HepG2 (cell line): ENCODE measurements around the gene TSPAN9. TPM values are rescaled to one million over a fixed set of nuclear protein-coding genes. Genes with fewer than 3 reads are reported as not detected.

Experiments used
- ATAC-seq: fragments of 200-7000 bp; cut with Tn5 transposase; 3 replicates; pipeline ENCODE4 v1.9.1; 2020; ENCODE audit warnings: mild to moderate bottlenecking, moderate library complexity
- BruUV-seq: library from RNA; stranded (reverse); fragments of 400-500 nt; replicated peaks from 2 replicates; lab custom pipeline; 2021; lab: Mats Ljungman, UMichigan
- CTCF ChIA-PET: fragments of 300-600 bp; formaldehyde crosslinking; extraction: SDS; loops from one replicate; lab custom pipeline; 2021; ENCODE audit warnings: low total read pairs, inconsistent platforms, low intra/inter-chr PET ratio; lab: Yijun Ruan, JAX
- POLR2A ChIA-PET: fragments of 350-600 bp; sonication (Branson Sonifier 250); formaldehyde crosslinking; loops from one replicate; lab custom pipeline; 2020; ENCODE audit warnings: antibody characterized with exemption, inconsistent platforms; lab: Yijun Ruan, JAX
- DNase-seq: peaks from one replicate; pipeline ENCODE4 v3.0.0-alpha.2; 2015; ENCODE audit warnings: low spot score
- FAIRE-seq: peaks from 3 replicates; lab custom pipeline; 2011; peaks lifted over from hg19 to GRCh38; lab: Jason Lieb, UNC
- H2AFZ ChIP-seq: one replicate; pipeline ENCODE4 v1.6.1; 2011; ENCODE audit warnings: low read length, inconsistent platforms
- H3K27ac ChIP-seq: fragments of 300-600 bp; 3 replicates; pipeline ENCODE4 v1.8.0; 2011; ENCODE audit warnings: mixed run types, mild to moderate bottlenecking, mixed read lengths, low read length, inconsistent platforms; ENCODE audit not compliant: insufficient read depth; ENCODE audit errors: extremely low read length
- H3K27me3 ChIP-seq, 2 experiments: fragments of 200-600 bp in 1 of 2; 2 replicates in 1 of 2; 3 replicates in 1 of 2; pipeline versions ENCODE4 v1.6.0 to v1.8.0; 2011; ENCODE audit warnings: low read length in 2 of 2, mild to moderate bottlenecking in 2 of 2, moderate library complexity in 2 of 2, inconsistent platforms in 1 of 2; ENCODE audit not compliant: insufficient read depth in 2 of 2, control insufficient read depth in 1 of 2
- H3K36me3 ChIP-seq, 2 experiments: fragments of 200-600 bp in 1 of 2; replicated peaks in 1 of 2; 2 replicates in 1 of 2; 3 replicates in 1 of 2; pipeline versions ENCODE4 v1.5.1 to v1.8.0; 2011; ENCODE audit warnings: low read length in 2 of 2, inconsistent platforms in 1 of 2; ENCODE audit not compliant: insufficient read depth in 2 of 2, control insufficient read depth in 1 of 2
- H3K4me1 ChIP-seq: 2 replicates; pipeline ENCODE4 v1.5.1; 2012; ENCODE audit warnings: low read length, inconsistent platforms; ENCODE audit not compliant: insufficient read depth
- H3K4me2 ChIP-seq: 2 replicates; pipeline ENCODE4 v1.6.0; 2011; ENCODE audit warnings: low read depth, low read length, inconsistent platforms
- H3K4me3 ChIP-seq, 3 experiments: fragments of 200-600 bp in 1 of 3; sonication (generic), shearing (Covaris generic) in 1 of 3; replicated peaks in 1 of 3; 2 replicates each; pipeline ENCODE4 v1.5.1; 2011 to 2016; ENCODE audit warnings: low read length in 3 of 3, inconsistent platforms in 2 of 3, low read depth in 2 of 3, mild to moderate bottlenecking in 2 of 3, control low read depth in 1 of 3, mixed read lengths in 1 of 3; ENCODE audit not compliant: insufficient read depth in 1 of 3
- H3K79me2 ChIP-seq: one replicate; pipeline ENCODE4 v1.6.1; 2011; ENCODE audit warnings: low read length, inconsistent platforms; ENCODE audit not compliant: insufficient read depth
- H3K9ac ChIP-seq: 2 replicates; pipeline ENCODE4 v1.6.0; 2011; ENCODE audit warnings: mild to moderate bottlenecking, low read depth, low read length, inconsistent platforms; ENCODE audit not compliant: insufficient read depth
- H3K9me3 ChIP-seq: 2 replicates; pipeline ENCODE4 v1.5.1; 2012; ENCODE audit warnings: mild to moderate bottlenecking, low read length
- H4K20me1 ChIP-seq: 2 replicates; pipeline ENCODE4 v1.6.0; 2011; ENCODE audit warnings: inconsistent platforms, mild to moderate bottlenecking, low read length, moderate library complexity; ENCODE audit not compliant: insufficient read depth
- AGO2 ChIP-seq: fragments of 200-400 bp; formaldehyde crosslinking; optimal IDR thresholded peaks from 2 replicates; pipeline ENCODE3; 2017; ENCODE audit warnings: mild to moderate bottlenecking, low read depth, low read length, moderate library complexity
- ESRRA ChIP-seq: sonication (generic); formaldehyde crosslinking; IDR thresholded peaks from 2 replicates; pipeline ENCODE4 v1.5.1; 2020; ENCODE audit warnings: mild to moderate bottlenecking, low read depth, missing genetic modification reagents
- JARID2 ChIP-seq: sonication (generic); formaldehyde crosslinking; IDR thresholded peaks from 2 replicates; pipeline ENCODE4 v1.8.1; 2023; ENCODE audit warnings: missing genetic modification reagents, inconsistent platforms; ENCODE audit not compliant: insufficient replicate concordance
- NR2F1 ChIP-seq, 2 experiments: fragments of 450-650 bp in 1 of 2; formaldehyde crosslinking in 1 of 2; IDR thresholded peaks; 2 replicates each; pipeline versions ENCODE4 v1.5.0 to v1.6.1; 2016 to 2020; ENCODE audit warnings: mild to moderate bottlenecking in 1 of 2, missing compliant biosample characterization in 1 of 2, missing genetic modification reagents in 1 of 2, moderate library complexity in 1 of 2
- POLR2G ChIP-seq: fragments of 200-400 bp; formaldehyde crosslinking; IDR thresholded peaks from 2 replicates; pipeline ENCODE4 v1.6.1; 2018; ENCODE audit warnings: mild to moderate bottlenecking, low read depth, low read length, moderate library complexity
- TAF1 ChIP-seq: sonication (generic); formaldehyde crosslinking; IDR thresholded peaks from 2 replicates; pipeline ENCODE4 v1.4.0; 2020; ENCODE audit warnings: missing genetic modification reagents
- TBX2 ChIP-seq: sonication (generic); formaldehyde crosslinking; IDR thresholded peaks from 2 replicates; pipeline ENCODE4 v1.5.0; 2020; ENCODE audit warnings: missing genetic modification reagents, mild to moderate bottlenecking, borderline replicate concordance
- TMF1 ChIP-seq: sonication (generic); formaldehyde crosslinking; IDR thresholded peaks from 2 replicates; pipeline ENCODE4 v1.8.1; 2022; ENCODE audit warnings: low read depth, missing genetic modification reagents
- ZNF501 ChIP-seq: sonication (generic); formaldehyde crosslinking; IDR thresholded peaks from 2 replicates; pipeline ENCODE4 v1.5.1; 2020; ENCODE audit warnings: mild to moderate bottlenecking, moderate library complexity, missing genetic modification reagents
- ZNF674 ChIP-seq: sonication (generic); formaldehyde crosslinking; IDR thresholded peaks from 2 replicates; pipeline ENCODE4 v1.5.0; 2020; ENCODE audit warnings: low read depth, mild to moderate bottlenecking, missing genetic modification reagents
- ZNF720 ChIP-seq: sonication (generic); formaldehyde crosslinking; IDR thresholded peaks from 2 replicates; pipeline ENCODE4 v1.4.0; 2020; ENCODE audit warnings: missing genetic modification reagents
- ZNF761 ChIP-seq: sonication (generic); formaldehyde crosslinking; conservative IDR thresholded peaks from 2 replicates; pipeline ENCODE4 v1.4.0; 2020; ENCODE audit warnings: mild to moderate bottlenecking, missing genetic modification reagents
- ZNF790 ChIP-seq: sonication (generic); formaldehyde crosslinking; IDR thresholded peaks from 2 replicates; pipeline ENCODE4 v1.8.0; 2022; ENCODE audit warnings: missing genetic modification reagents, mild to moderate bottlenecking, borderline replicate concordance
- ZNF792 ChIP-seq: IDR thresholded peaks from 2 replicates; pipeline ENCODE4 v1.6.1; 2016
- WGBS: methylation state at CpG from one replicate; pipeline ENCODE4 v1.1.6; 2017; ENCODE audit warnings: low lambda C conversion rate; 5-methylcytosine and 5-hydroxymethylcytosine counted together
- in situ Hi-C: cut with HindIII; loops from 2 replicates; pipeline ENCODE4 v1.10.0; 2017; ENCODE audit warnings: low pct_unique_long_range_greater_than_20kb; ENCODE audit not compliant: extremely low pct_ligation_motif_present
- intact Hi-C: fragments of 100-400 bp; cut with micrococcal nuclease; formaldehyde crosslinking; loops from one replicate; pipeline ENCODE4 v1.10.0; 2022; ENCODE audit not compliant: unreplicated experiment
- polyA plus RNA-seq, 8 experiments: library from polyadenylated mRNA; depleted of rRNA in 3 of 8; stranded (reverse) in 7 of 8; unstranded in 1 of 8; fragments of >200 nt; fragmentation: Illumina TruSeq in 4 of 8; extraction: Trizol in 4 of 8; gene quantifications; 2 replicates each; pipeline versions ENCODE4 v1.2.1 to v1.2.3, GENCODE V29; 2011 to 2016; ENCODE audit warnings: low read depth in 4 of 8, missing spikeins in 1 of 8, mixed read lengths in 1 of 8; ENCODE audit not compliant: insufficient read depth in 1 of 8
- total RNA-seq, 5 experiments: library from RNA; depleted of rRNA; stranded (reverse); fragments of >200 nt; fragmentation: Illumina TruSeq; extraction: Trizol; gene quantifications; 2 replicates each; pipeline ENCODE4 v1.2.3, GENCODE V29; 2016; ENCODE audit warnings: low read depth in 1 of 5
- TF ChIP-seq, protein P1 (sequence below): sonication (generic); formaldehyde crosslinking; IDR thresholded peaks from 2 replicates; pipeline ENCODE4 v1.4.0; 2020; ENCODE audit warnings: missing genetic modification reagents
- TF ChIP-seq, protein P2 (sequence below): sonication (generic); formaldehyde crosslinking; IDR thresholded peaks from 2 replicates; pipeline ENCODE4 v1.5.1; 2020; ENCODE audit warnings: missing genetic modification reagents, mild to moderate bottlenecking, borderline replicate concordance
- TF ChIP-seq, protein P3 (sequence below): sonication (generic); formaldehyde crosslinking; IDR thresholded peaks from 2 replicates; pipeline ENCODE4 v1.4.0; 2020; ENCODE audit warnings: missing genetic modification reagents, borderline replicate concordance

The TSPAN9 gene
- total and polyA plus RNA-seq, 2 of the 13 experiments (the other 11 are each of a cell fraction or from before 2014, with no cell fraction given) = 18.1 to 42.3 TPM

DNA sequence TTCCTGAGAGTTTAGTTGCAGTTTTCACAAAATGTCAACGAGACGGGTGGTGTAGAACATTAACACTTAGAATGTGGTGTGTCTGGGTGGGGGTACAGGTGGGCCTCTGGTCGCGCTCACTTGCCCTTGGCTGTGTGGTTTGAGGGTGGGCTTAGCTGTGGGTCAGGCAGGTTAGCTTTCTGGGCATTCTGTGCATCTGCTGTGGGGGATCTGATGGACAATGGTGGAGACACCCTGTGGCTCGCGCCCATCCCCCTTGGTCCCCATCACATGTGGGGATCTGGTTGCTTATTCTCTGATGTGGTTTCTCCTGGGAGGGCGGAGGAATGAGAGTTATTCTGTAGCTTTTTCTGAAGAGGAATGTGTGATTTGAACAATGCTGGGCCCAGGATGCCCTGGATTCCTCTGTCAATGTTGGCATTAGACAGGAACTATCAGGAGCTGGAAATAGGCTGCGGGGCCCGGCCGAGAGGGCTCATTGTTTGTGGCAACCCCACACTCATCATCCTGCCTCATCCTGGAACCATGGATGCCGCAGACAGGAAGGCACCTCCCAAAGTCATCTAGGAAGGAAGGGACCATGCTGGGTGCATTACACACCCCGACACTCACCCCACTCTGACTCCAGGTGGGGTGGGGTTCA is 101.6 kb downstream of the TSPAN9 start:
- DNase-seq = no peak
- H3K4me2 ChIP-seq = no peak overlapping the region
- peaks cover 3% of the 10 kb centered on the region for H3K4me1 ChIP-seq
- H4K20me1 ChIP-seq = no peaks in the 10 kb centered on the region
- H3K79me2 ChIP-seq = no peaks in the 10 kb centered on the region
- ChIA-PET POLR2A (no interaction called here), CTCF (no interaction called here)
- no peak for ATAC-seq
- TF ChIP-seq ZNF790 (no peak), ZNF761 (CRISPR knock-in tag) (no peak), ZNF792 (CRISPR knock-in tag) (no peak), JARID2 (no peak), TAF1 (CRISPR knock-in tag) (no peak), ZNF720 (no peak), TMF1 (CRISPR knock-in tag) (no peak), ESRRA (CRISPR knock-in tag) (no peak), TBX2 (CRISPR knock-in tag) (no peak), NR2F1 (CRISPR knock-in tag; IDR thresholded peaks at IDR 0.05) (no peak), AGO2 (no peak), ZNF674 (CRISPR knock-in tag) (no peak), POLR2G (no peak), ZNF501 (no peak)
- TF ChIP-seq, protein P1, sequence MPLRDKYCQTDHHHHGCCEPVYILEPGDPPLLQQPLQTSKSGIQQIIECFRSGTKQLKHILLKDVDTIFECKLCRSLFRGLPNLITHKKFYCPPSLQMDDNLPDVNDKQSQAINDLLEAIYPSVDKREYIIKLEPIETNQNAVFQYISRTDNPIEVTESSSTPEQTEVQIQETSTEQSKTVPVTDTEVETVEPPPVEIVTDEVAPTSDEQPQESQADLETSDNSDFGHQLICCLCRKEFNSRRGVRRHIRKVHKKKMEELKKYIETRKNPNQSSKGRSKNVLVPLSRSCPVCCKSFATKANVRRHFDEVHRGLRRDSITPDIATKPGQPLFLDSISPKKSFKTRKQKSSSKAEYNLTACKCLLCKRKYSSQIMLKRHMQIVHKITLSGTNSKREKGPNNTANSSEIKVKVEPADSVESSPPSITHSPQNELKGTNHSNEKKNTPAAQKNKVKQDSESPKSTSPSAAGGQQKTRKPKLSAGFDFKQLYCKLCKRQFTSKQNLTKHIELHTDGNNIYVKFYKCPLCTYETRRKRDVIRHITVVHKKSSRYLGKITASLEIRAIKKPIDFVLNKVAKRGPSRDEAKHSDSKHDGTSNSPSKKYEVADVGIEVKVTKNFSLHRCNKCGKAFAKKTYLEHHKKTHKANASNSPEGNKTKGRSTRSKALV = no peak
- TF ChIP-seq, protein P2, sequence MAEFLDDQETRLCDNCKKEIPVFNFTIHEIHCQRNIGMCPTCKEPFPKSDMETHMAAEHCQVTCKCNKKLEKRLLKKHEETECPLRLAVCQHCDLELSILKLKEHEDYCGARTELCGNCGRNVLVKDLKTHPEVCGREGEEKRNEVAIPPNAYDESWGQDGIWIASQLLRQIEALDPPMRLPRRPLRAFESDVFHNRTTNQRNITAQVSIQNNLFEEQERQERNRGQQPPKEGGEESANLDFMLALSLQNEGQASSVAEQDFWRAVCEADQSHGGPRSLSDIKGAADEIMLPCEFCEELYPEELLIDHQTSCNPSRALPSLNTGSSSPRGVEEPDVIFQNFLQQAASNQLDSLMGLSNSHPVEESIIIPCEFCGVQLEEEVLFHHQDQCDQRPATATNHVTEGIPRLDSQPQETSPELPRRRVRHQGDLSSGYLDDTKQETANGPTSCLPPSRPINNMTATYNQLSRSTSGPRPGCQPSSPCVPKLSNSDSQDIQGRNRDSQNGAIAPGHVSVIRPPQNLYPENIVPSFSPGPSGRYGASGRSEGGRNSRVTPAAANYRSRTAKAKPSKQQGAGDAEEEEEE (CRISPR knock-in tag) = no peak
- TF ChIP-seq, protein P3, sequence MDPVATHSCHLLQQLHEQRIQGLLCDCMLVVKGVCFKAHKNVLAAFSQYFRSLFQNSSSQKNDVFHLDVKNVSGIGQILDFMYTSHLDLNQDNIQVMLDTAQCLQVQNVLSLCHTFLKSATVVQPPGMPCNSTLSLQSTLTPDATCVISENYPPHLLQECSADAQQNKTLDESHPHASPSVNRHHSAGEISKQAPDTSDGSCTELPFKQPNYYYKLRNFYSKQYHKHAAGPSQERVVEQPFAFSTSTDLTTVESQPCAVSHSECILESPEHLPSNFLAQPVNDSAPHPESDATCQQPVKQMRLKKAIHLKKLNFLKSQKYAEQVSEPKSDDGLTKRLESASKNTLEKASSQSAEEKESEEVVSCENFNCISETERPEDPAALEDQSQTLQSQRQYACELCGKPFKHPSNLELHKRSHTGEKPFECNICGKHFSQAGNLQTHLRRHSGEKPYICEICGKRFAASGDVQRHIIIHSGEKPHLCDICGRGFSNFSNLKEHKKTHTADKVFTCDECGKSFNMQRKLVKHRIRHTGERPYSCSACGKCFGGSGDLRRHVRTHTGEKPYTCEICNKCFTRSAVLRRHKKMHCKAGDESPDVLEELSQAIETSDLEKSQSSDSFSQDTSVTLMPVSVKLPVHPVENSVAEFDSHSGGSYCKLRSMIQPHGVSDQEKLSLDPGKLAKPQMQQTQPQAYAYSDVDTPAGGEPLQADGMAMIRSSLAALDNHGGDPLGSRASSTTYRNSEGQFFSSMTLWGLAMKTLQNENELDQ (CRISPR knock-in tag) = no peak
- in situ Hi-C loops (no loop called here), intact Hi-C loops (no loop called here)
- H3K9me3 ChIP-seq = no peaks in the 10 kb centered on the region
- H3K4me3 ChIP-seq = no peak overlapping the region
- H3K27me3 ChIP-seq = no peaks in the 10 kb centered on the region
- H2AFZ ChIP-seq = no peak overlapping the region
- 100% methylated on average over 6 of the region's 12 CpGs for WGBS
- H3K36me3 ChIP-seq = no peaks in the 10 kb centered on the region; a peak in 1 of 5 replicates
- no peak for FAIRE-seq
- H3K9ac ChIP-seq = no peak overlapping the region
- no peak overlapping the region for H3K27ac ChIP-seq
- no TSS peak for BruUV-seq
